Measurements from ENCODE around the gene MAP7D3.
A peak's percentile ranks its signal among the peaks of the same experiment; 100 is the strongest.

GRCh38 chrX:136185401-136186022, 65.7 kb downstream of the MAP7D3 start:
- TF ChIP-seq POLR2A (IDR thresholded peaks at IDR 0.05) = peak in 1 of 2 donors; percentile 56
- TF ChIP-seq CTCF (IDR thresholded peaks at IDR 0.05 in 4 of 5, conservative IDR thresholded peaks at IDR 0.05 in 1 of 5) = no peak

All from gastrocnemius medialis (tissue), 4 donors.